ENCODE measurements around the gene BCOR.

DNA sequence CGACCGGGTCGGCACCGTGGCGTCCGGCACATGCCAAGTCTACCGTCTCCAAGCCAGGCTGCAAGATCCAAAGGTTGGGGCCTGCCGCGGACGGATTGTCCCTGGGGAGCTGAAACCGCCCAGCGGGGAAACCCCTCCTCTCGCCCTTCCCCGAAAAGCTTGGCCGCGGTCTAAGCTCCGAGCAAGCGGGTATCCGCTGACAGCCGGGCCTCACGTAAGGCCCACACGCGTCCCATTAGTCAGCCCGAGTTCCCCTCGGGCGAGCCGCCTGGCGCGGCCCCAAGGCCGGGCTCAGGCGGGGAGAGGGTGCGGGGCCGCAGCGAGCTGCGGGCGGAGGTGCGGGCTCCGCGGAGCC, 6.8 kb upstream of the BCOR start:
- TF ChIP-seq, protein P1, sequence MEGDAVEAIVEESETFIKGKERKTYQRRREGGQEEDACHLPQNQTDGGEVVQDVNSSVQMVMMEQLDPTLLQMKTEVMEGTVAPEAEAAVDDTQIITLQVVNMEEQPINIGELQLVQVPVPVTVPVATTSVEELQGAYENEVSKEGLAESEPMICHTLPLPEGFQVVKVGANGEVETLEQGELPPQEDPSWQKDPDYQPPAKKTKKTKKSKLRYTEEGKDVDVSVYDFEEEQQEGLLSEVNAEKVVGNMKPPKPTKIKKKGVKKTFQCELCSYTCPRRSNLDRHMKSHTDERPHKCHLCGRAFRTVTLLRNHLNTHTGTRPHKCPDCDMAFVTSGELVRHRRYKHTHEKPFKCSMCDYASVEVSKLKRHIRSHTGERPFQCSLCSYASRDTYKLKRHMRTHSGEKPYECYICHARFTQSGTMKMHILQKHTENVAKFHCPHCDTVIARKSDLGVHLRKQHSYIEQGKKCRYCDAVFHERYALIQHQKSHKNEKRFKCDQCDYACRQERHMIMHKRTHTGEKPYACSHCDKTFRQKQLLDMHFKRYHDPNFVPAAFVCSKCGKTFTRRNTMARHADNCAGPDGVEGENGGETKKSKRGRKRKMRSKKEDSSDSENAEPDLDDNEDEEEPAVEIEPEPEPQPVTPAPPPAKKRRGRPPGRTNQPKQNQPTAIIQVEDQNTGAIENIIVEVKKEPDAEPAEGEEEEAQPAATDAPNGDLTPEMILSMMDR (IDR thresholded peaks at IDR 0.05): no peak
- TF ChIP-seq POLR2A (IDR thresholded peaks at IDR 0.05): no peak
